Ectodermal cell (in vitro differentiated cells): ENCODE results near the gene METTL27.
"Not testable (repeated sequence)": the region's sequence is repeated elsewhere in the genome, so short reads cannot be mapped to it uniquely, and the experiment has no call there.

ENCODE experiments used
- H3K27ac ChIP-seq: 2 replicates; pipeline ENCODE4 v1.7.0; 2013; ENCODE audit warnings: mild to moderate bottlenecking, low read depth, low read length; ENCODE audit not compliant: insufficient read depth, poor library complexity, severe bottlenecking
- H3K27me3 ChIP-seq: 2 replicates; pipeline ENCODE4 v1.7.0; 2013; ENCODE audit warnings: mild to moderate bottlenecking, low read length; ENCODE audit not compliant: insufficient read depth, control insufficient read depth, poor library complexity, severe bottlenecking
- H3K36me3 ChIP-seq: one replicate; pipeline ENCODE4 v1.7.0; 2013; ENCODE audit warnings: low read length; ENCODE audit not compliant: control insufficient read depth, insufficient read depth
- H3K4me1 ChIP-seq: one replicate; pipeline ENCODE4 v1.7.0; 2013; ENCODE audit warnings: low read length; ENCODE audit not compliant: control insufficient read depth, insufficient read depth
- H3K4me3 ChIP-seq: 2 replicates; pipeline ENCODE4 v1.7.0; 2013; ENCODE audit warnings: low read depth, low read length, control low read depth; ENCODE audit not compliant: insufficient read depth
- H3K9me3 ChIP-seq: 2 replicates; pipeline ENCODE4 v1.7.0; 2013; ENCODE audit warnings: mild to moderate bottlenecking, low read length, moderate library complexity; ENCODE audit not compliant: control insufficient read depth
- WGBS, 2 experiments: methylation state at CpG; one replicate each; pipeline ENCODE4 v1.1.7; 2013; ENCODE audit warnings: missing lambda C conversion rate in 2 of 2; 5-methylcytosine and 5-hydroxymethylcytosine counted together

METTL27 gene

DNA sequence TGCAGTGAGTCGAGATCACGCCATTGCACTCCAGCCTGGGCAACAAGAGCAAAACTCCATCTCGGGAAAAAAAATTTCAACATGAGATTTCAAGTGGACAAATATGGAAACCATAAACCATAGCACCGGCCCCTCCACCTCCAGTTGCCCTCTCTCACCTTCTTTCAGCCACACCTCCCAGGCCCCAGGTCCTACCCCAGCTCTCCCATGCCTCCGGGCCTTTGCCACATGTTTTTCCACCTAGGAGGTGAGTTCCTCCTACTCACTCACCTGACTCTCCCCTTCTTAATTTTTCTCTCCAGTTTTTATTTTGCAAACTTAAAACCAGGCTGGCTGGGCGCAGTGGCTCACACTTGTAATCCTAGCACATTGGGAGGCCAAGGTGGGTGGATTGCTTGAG, 25.2 kb downstream of the METTL27 start:
- Histone ChIP-seq H3K4me1 (no peaks in the 10 kb centered on the region), H3K36me3 (no peaks in the 10 kb centered on the region), H3K9me3 (no peaks in the 10 kb centered on the region), H3K4me3 (no peak overlapping the region), H3K27ac (no peak overlapping the region), H3K27me3 (no peaks in the 10 kb centered on the region)
- WGBS, 2 experiments, result 92 to 94% methylated on average over 6 of the region's 6 CpGs

DNA sequence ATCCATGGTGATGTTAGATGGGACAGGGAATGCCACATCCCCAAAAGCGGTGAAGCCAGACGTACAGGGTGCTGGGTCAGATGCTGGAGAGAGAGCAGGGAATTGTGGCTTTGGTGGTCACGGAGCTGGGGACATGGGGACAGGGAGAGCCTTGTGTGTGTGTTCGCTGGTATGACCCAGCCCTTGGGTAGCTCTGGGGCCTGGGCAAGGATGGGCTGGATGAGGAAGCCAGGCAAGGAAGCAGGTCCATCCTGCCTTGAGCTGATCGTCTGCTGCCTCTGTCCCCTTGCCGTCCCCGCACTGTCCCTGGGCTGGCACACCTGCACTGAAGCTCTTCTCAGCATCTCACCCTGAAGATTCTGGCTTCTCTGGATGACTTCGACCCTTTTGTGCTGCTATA, 26.9 kb downstream of the METTL27 start:
- H3K9me3 ChIP-seq, result no peaks in the 10 kb centered on the region
- H3K4me1 ChIP-seq, result peaks cover 7% of the 10 kb centered on the region
- no peak overlapping the region for H3K27ac ChIP-seq
- no peaks in the 10 kb centered on the region for H3K36me3 ChIP-seq
- H3K27me3 ChIP-seq, result no peaks in the 10 kb centered on the region
- WGBS, 2 experiments, result 92% methylated on average over 8 of the region's 8 CpGs
- H3K4me3 ChIP-seq, result no peak overlapping the region

- Histone ChIP-seq H3K4me3 (no peak overlapping the region), H3K9me3 (no peaks in the 10 kb centered on the region), H3K27me3 (no peaks in the 10 kb centered on the region), H3K27ac (no peak overlapping the region), H3K4me1 (peaks cover 9% of the 10 kb centered on the region), H3K36me3 (no peaks in the 10 kb centered on the region)
- WGBS, 2 experiments, result 89 to 93% methylated on average over 2 to 3 of the region's 3 CpGs
These were observed 29.3 kb downstream of the METTL27 start for GRCh38 chr7:73812996-73813395.

- no peaks in the 10 kb centered on the region for H3K27me3 ChIP-seq
- H3K9me3 ChIP-seq, result no peaks in the 10 kb centered on the region
- H3K4me3 ChIP-seq, result no peak overlapping the region
- peaks cover 9% of the 10 kb centered on the region for H3K4me1 ChIP-seq
- no peaks in the 10 kb centered on the region for H3K36me3 ChIP-seq
- H3K27ac ChIP-seq, result no peak overlapping the region
- 5 to 16% methylated on average over 10 to 11 of the region's 11 CpGs for WGBS, 2 experiments
These were observed 30.6 kb downstream of the METTL27 start for GRCh38 chr7:73811760-73812168.

GRCh38 chr7:73810998-73811360, 31.3 kb downstream of the METTL27 start:
- no peak overlapping the region for H3K27ac ChIP-seq
- H3K4me3 ChIP-seq, result no peak overlapping the region
- no peaks in the 10 kb centered on the region for H3K27me3 ChIP-seq
- H3K9me3 ChIP-seq, result no peaks in the 10 kb centered on the region
- H3K36me3 ChIP-seq, result no peaks in the 10 kb centered on the region
- peaks cover 9% of the 10 kb centered on the region for H3K4me1 ChIP-seq
- WGBS, 2 experiments, result 63 to 68% methylated on average over 4 of the region's 4 CpGs

DNA sequence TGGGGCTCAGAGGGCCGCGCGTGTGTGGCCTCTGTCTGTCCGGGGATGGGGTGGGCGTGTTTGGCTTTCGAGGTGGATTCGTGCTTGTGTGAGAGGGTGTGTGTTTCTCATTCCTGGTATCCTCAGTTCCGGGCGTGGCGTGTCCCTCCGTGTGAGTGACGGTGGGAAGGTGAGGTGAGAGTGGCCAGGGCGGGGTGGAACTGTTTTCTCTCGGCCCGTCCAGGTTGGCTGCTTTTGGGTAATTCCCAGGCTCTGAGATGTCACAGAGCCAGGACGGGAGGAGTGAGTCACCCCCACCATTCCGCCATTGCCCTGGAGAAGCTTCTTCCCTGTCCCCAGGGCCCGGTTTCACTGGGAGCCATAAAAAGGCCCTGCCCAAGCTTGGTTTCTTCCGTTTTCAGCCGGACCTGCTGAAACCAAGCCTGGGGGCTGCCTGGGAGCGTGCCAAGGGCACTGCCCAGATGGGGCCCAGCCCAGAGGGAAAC, 32.8 kb downstream of the METTL27 start:
- Histone ChIP-seq H3K4me1 (peaks cover 9% of the 10 kb centered on the region), H3K4me3 (no peak overlapping the region), H3K9me3 (no peaks in the 10 kb centered on the region), H3K27me3 (no peaks in the 10 kb centered on the region), H3K27ac (no peak overlapping the region), H3K36me3 (no peaks in the 10 kb centered on the region)
- 91% methylated on average over 21 of the region's 21 CpGs for WGBS, 2 experiments

DNA sequence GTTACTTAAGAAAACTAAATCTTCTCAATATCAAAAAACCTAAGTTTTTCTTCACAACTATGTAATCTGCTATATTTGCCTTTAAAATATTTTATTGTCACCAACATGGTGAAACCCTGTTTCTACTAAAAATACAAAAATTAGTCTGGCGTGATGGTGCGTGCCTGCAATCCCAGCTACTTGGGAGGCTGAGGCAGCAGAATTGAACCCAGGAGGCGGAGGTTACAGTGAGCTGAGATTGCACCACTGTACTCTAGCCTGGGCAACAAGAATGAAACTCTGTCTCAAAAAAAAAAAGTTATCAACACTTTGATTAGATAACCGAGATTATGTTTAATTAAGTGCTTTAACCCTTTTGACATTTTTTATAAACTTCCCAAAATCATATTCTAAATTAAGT, 39.9 kb downstream of the METTL27 start:
- 93 to 94% methylated on average over 4 of the region's 4 CpGs for WGBS, 2 experiments
- no peaks in the 10 kb centered on the region for H3K27me3 ChIP-seq
- no peak overlapping the region for H3K27ac ChIP-seq
- H3K9me3 ChIP-seq, result no peaks in the 10 kb centered on the region
- H3K36me3 ChIP-seq, result no peaks in the 10 kb centered on the region
- H3K4me3 ChIP-seq, result no peak overlapping the region
- H3K4me1 ChIP-seq, result no peaks in the 10 kb centered on the region

- no peaks in the 10 kb centered on the region for H3K9me3 ChIP-seq
- no peaks in the 10 kb centered on the region for H3K27me3 ChIP-seq
- no peak overlapping the region for H3K27ac ChIP-seq
- no peak overlapping the region for H3K4me3 ChIP-seq
- H3K4me1 ChIP-seq, result no peaks in the 10 kb centered on the region
- H3K36me3 ChIP-seq, result no peaks in the 10 kb centered on the region
- WGBS, 2 experiments, result 90% methylated on average over 1 of the region's 1 CpG; no CpG with 5 or more reads in 1 of the 2 experiments
These were observed 40.7 kb downstream of the METTL27 start for GRCh38 chr7:73801577-73801976.

DNA sequence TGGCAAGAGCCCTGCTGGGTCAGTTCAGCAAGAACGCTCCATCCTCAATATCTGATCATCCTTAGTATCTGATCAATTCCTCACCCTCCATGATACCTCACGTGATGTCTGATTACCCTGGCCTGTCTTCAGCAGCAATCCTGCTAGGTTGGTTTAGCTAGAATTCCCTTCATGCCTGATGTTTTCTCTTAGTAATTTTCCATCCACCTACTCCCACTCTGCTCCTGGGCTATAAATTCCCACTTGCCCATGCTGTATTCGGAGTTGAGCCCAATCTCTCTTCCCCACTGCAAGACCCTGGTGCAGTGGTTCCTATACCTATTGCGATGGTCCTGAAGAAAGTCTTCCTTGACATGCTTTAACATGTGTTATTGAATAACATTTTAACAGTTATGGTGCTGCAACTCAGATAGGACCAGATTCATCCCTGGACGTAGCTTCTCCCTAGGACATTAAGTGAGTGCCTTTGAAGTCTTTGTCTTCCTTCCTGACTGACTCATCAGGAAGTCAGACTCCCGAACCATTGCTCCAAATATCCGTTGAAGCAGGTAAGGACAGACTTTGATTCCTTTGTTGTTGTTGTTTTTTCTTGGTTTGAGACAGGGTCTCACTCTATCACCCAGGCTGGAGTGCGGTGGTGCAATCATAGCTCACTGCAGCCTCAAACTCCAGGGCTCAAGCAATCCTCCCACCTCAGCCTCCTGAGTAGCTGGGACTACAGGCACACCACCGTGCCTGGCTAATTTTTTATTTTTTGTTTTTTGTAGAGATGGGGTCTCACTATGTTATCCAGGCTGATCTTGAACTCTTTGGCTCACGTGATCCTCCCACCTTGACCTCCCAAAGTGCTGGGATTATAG, 42.8 kb downstream of the METTL27 start:
- Histone ChIP-seq H3K36me3 (no peaks in the 10 kb centered on the region), H3K27ac (no peak overlapping the region), H3K4me1 (no peaks in the 10 kb centered on the region)

GRCh38 chr7:73797176-73797575, 45.1 kb downstream of the METTL27 start:
- 93 to 96% methylated on average over 21 to 22 of the region's 34 CpGs for WGBS, 2 experiments
- H3K27ac ChIP-seq, H3K4me3 ChIP-seq, H3K36me3 ChIP-seq, H3K4me1 ChIP-seq, H3K9me3 ChIP-seq, H3K27me3 ChIP-seq: not testable (repeated sequence)

More for the DNA sequence above, 42.8 kb downstream of the METTL27 start:
- Histone ChIP-seq H3K4me3 (no peak overlapping the region), H3K27me3 (no peaks in the 10 kb centered on the region), H3K9me3 (no peaks in the 10 kb centered on the region)
- 63 to 72% methylated on average over 10 of the region's 10 CpGs for WGBS, 2 experiments
